Stimulated activated CD4-positive, alpha-beta T cell treated with anti-CD3 and anti-CD28 coated beads, Interleukin-1b, Interleukin-23, amount 100 ng/mL, for 4 hours (primary cell): ENCODE data around the gene ZFAND2B.

Source experiments
- DNase-seq, 2 donors: peaks; one replicate each; pipeline ENCODE4 v3.0.0-alpha.2; 2020; ENCODE audit warnings: low read depth in 2 of 2

ZFAND2B gene

DNA sequence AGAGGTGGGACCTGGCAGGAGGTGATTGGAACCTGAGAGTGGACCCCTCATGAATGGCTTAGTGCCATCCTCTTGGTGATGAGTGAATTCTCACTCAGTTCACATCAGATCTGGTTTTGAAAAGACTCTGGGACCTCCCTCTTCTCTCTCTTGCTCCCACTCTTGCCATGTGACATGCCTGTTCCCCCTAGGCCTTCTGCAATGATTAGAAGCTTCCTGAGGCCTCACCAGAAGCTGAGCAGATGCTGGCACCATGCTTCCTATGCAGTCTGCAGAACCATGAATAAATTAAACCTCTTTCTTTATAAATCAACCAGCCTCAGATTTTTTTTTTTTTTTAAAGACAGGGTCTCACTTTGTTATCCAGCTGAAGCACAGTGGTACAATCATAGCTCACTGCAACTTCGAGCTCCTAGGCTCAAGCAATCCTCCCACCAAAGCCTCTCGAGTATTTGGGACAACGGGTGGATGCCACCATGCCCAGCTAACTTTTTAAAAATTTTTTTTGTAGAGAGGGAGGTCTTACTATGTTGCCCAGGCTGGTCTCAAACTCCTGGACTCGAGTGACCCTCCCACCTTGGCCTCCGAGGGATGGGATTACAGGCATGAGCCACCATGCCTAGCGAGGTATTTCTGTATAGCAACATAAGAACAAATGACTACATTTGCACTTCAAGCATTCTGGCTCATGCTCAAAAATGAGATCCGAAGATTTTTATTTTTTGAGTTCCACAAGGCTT, 2.0 kb upstream of the ZFAND2B start:
- DNase-seq: no peak

GRCh38 chr2:219205165-219205538, 1.4 kb upstream of the ZFAND2B start:
- DNase-seq: no peak

DNA sequence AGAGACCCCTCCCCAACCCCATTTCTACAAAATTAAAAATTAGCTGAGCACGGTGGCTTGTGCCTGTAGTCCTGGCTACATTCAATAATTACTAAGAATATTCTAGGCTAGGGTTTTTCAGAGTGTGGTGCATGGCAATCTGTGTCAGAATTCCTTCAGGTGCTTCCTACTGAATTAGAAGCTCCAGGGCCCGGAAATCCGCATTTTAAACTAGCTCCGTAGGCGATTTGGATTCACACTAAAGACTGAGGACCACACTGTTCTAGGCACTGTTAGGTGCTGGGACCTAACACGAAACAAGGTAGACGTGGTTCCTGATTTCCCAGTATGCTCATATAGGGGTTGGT, 628 bp upstream of the ZFAND2B start:
- no peak for DNase-seq

DNA sequence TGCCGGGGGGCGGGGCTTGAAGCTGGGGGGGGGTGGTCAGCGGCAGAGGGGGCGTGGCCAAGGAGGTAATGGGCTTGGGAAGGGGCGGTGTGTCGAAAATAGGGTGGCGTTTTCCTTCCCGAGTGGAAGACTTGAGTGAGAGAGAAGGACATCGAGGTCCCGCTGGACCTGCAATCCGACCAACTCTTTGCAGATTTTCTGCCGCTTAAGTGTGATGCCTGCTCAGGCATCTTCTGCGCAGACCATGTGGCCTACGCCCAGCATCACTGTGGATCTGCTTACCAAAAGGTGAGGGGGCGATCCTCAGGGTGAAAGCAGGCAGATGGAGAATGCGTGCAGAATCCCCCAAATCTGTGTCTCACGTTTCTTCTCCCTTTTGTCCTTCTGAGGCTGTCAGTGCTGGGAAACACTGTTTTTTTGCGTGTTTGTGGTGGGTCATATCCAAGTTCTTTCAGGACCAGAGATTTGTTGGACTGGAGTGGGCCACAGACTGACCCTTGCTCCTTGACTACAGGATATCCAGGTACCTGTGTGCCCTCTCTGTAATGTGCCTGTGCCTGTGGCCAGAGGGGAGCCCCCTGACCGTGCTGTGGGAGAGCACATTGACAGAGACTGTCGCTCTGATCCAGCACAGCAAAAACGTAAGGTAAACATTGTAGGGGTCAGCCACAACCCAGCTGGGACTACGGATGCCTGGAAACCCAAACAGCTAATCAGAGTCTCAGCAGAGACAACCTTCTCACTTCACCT, 727 bp downstream of the ZFAND2B start:
- no peak for DNase-seq

- no peak for DNase-seq
Measured at GRCh38 chr2:219207884-219208740, 1.5 kb downstream of the ZFAND2B start.

DNA sequence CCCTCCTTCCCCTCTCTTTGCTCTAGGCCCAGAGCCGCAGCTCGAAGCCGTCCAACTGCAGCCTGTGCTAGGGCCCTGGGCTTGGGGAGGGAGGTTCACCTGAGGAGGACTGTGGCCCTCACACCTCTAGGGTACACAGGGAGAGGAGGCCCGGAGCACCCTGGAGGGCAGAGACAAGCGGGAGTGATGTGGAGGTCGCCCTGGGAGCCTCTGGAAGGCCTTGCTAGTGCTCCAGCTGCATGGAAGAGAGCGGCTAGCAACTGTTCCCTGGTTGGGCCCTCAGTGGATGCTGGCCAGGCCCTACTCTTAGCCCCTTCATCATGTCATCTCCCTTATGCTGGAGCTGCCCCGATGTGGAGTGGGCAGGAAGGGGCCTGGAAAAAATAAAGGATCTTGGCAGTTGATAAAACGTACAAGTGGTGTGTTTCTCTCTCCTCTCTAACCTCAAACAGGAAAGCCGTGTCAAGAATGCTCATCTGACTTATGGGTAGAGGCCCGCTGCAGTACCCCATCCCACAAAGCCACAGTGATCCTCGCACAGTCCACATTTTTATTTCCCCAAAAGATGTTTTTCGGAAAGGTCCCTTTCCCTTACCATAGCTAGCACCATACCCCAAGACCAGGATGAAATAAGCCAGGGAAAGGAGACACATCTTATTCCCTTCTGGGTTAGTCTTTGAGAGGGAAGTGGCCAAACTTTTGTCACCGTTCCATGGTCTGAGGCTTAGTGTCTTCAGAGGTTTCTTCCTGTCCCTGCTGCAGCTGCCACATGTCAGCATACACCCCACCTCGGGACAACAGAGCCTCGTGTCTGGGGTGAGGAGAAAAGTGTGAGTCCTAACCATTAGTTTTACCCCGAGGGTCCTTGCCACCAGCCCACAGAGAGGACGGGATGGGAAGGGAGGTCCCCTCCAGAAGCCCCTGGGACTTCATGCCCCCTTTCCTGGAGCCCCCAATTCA, 2.9 kb downstream of the ZFAND2B start:
- DNase-seq: no peak

DNA sequence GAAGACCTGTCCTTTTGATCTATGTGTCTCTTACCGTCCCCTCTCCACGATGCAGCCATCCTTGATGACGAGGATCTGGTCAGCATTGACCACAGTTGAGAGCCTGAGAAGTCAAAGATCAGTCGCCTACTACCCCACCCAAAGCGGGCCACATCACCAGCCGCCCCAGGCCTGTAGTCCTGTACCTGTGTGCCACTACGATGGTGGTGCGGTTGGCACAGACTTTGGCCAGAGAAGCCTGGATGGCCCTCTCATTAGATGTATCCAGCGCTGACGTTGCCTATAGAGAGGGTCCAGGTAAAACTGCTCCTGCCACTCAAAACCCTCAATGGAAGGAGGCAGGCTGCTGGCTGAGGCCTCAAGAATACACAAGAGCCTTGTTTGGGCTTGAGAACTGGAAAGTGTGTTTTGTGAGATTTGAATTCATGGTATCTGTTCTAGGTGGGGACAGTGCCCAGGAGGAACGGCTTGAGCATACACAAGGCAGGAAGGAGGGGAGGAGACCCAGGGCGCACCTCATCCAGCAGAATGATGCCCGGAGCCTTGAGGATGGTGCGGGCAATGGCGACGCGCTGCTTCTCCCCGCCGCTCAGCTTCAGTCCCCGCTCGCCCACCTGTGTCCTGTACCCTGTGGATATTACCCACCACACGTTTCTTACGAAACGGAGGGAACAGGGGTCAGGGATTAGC, 3.8 kb downstream of the ZFAND2B start:
- no peak for DNase-seq

DNA sequence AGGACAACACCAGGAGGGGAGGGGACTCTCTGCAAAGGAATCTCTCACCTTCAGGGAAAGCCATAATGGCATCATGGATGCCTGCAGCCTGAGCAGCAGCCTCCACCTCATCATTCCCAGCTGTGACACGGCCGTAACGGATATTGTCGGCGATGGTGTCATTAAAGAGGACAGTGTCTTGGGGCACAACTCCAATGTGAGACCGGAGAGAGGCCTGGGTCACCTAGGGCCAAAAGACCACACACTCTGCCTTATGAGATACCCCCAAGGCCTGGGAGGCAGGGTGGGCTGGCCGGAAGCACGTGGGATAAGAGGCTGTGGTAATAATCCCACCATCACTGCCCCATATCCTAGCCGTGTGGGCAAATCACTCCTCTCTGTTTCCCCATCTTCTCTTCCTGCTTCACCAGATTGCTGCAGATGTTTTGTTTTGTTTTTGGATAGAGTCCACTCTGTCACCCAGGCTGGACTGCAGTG, 4.3 kb downstream of the ZFAND2B start:
- no peak for DNase-seq

DNA sequence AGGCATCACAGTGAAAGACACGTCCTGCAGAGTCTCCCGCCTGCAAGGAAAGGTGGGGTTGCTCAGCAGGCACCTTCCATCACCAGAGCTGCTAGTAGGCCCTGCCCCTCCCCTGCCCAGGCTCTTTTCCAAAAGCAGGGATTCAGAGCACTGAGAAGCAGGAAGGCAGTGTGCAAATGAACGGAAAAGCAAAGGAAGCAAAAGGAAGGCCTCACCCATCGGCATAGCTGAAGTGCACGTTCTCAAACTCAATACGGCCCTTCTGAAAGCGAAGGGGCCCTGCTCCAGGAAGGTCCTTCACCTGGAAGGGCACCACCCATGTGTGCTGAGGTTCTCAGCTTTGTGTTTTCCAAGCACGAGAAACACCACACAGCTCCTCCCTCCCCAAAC, 6.4 kb downstream of the ZFAND2B start:
- no peak for DNase-seq

DNA sequence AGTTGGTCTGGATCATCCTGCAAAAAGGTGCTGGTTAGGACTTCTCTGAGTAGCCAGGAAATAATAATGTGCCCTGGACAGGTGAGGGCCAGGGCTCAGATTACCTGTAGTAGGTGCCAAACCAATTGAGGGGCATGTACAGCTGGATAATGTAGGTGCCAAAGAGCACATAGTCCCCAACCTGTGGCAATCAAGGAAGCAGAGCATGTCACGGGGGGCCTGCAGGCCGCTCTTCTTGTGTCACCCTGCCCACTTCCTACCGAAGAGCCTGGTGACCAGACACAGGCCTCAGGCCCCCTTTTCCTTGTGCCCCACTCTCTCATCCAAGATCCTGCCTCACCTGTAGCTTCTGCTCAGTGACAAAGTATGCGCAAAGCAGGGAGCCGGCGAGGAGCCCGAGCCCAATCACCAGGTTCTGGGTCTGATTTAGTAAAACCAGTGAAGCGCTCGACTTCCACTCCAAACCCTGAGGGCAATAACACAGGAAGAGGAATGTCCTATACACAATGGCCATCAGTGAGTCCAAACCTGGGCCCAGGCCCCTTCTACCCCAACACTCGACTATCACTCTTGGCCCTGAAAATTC, 7.0 kb downstream of the ZFAND2B start:
- no peak for DNase-seq

DNA sequence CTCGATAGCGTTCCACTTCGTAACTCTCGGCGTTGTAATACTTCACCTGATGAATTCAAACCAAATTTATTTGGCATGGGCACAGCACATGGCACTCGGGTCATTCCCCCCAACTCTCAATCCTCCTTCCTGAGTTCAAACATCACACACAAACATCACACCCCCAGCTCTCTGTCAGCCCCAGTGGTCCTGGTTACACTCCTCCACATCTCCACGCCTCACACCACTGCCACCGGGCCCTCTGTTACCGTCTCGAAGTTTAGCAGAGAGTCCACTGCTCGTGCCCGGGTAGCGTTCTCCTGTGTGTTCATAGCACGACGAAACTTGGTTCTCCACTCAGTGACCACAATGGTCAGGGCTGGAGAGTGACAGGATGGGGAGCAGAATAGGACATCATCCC, 7.6 kb downstream of the ZFAND2B start:
- DNase-seq: no peak

GRCh38 chr2:219214786-219215185, 8.2 kb downstream of the ZFAND2B start:
- no peak for DNase-seq

- DNase-seq: no peak
Measured at GRCh38 chr2:219215871-219216534, 9.4 kb downstream of the ZFAND2B start.

- DNase-seq: no peak
Measured at GRCh38 chr2:219216535-219216915, 9.9 kb downstream of the ZFAND2B start.

- DNase-seq: no peak
Measured at GRCh38 chr2:219218217-219218731, 11.7 kb downstream of the ZFAND2B start.

DNA sequence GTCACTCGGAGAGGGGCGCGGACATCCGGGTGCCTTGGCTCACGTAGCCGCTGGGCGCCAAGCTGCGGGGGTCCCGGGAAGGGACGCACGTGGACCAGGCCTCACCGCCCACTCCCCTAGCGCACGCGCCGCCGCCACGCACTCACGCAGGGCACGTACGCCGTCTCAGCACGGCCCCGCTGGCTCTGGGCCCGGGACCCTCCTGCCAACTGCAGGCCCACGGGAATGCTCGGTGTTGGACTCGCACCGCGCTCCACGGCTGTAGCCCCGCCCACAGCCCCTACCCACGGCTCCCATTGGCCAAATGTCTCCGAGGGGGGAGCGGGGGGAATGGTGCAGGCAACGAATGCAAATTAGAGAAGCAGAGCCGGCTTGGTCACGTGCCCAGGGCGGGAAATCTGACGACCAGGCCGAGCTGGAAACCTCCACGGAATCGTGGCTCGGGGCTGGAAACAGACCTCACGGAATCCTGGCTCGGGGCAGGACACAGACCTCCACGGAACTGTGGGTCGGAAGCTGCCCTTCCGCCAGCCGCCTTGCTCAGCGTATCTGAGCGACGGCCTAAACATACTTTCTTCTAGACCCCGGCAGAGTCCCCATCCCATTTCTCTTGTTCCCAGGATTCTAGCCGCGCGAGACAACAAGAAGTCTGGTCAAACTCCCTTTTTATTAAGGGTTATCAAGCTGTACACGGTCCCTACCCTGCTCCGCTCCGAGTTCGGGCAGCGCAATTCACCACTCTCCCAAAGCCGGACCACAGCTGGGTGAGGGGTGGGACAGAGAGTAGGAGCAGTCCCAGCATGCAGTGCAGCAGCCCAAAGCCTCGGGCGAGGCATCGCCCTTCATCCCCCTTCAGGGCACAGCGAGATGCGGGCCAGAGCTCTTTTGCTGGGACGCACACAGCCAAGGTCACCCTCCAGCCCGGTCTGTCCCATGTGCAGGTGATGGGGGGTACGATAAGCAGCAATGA, 12.4 kb downstream of the ZFAND2B start, which contains the start of gene ABCB6:
Gene ABCB6 (minus strand): TSS at position 227 of the 970 bp plus-strand sequence. CDS start 285 bp downstream, outside the sequence.
- peak; percentile 83 to 87 for DNase-seq

DNA sequence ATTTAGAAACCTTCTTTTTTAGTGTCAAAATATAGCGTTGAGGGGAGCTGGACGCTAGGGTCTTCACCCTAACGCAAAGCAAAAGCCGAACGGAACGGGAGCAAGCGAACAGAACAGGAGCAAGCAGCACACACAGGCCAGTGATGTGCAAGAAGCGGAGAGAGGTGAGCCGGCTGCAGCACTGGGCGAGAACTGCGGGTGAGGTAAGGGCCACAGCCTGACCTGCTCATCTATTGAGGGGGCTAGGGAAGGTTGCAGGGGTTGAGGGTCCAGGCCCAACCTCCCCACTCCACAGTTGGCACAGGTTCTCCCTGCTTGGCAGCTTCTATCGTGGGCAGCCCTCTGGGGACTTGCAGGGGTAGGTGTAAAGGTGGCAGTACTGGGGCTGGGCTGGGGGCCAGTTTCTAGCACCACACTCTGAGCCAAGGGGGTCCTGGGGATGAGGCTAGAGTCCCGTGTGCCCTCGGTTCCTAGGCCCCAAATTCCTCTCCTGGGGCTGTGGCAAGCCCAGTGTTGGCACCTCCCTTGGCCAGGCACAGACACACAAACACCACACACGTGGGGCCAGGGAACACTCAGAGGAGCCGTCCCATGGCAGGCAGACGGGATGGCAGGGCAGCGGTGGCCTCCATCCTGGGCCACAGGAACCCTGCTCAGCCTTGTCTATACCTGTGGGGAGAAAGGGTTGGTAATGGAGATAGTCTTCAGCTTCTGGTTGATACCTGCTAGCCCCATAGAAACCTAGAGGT, 13.4 kb downstream of the ZFAND2B start:
- DNase-seq: no peak
